Left forelimb (tissue), 1 donor: ENCODE results near the gene VWA5A.
"Not testable (repeated sequence)": the region's sequence is repeated elsewhere in the genome, so short reads cannot be mapped to it uniquely, and the experiment has no call there.

ENCODE experiments used
- DNase-seq: peaks from one replicate; pipeline ENCODE4 v3.0.0-alpha.2; 2018; ENCODE audit warnings: low spot score

VWA5A gene

GRCh38 chr11:124168796-124169195 lies 53.5 kb downstream of the VWA5A start:
- no peak for DNase-seq

GRCh38 chr11:124170315-124170714 lies 55.1 kb downstream of the VWA5A start:
- DNase-seq, result not testable (repeated sequence)

- no peak for DNase-seq
These were observed 55.7 kb downstream of the VWA5A start for GRCh38 chr11:124170801-124171586.

GRCh38 chr11:124172101-124172500 lies 56.9 kb downstream of the VWA5A start:
- no peak for DNase-seq

- no peak for DNase-seq
These were observed 57.3 kb downstream of the VWA5A start for GRCh38 chr11:124172599-124172998.

GRCh38 chr11:124174001-124174583 lies 58.8 kb downstream of the VWA5A start:
- DNase-seq, result no peak

GRCh38 chr11:124176925-124177715 lies 61.9 kb downstream of the VWA5A start:
- no peak for DNase-seq

GRCh38 chr11:124179310-124179709 lies 64.1 kb downstream of the VWA5A start:
- DNase-seq, result no peak

- no peak for DNase-seq
These were observed 67.8 kb downstream of the VWA5A start, which contains the start of gene OR10D3 for GRCh38 chr11:124183068-124183467. Gene OR10D3 (plus strand): TSS chr11:124183345. CDS start chr11:124185270, 1,925 bp downstream.

- no peak for DNase-seq
These were observed 75.3 kb downstream of the VWA5A start for GRCh38 chr11:124190298-124191139.

GRCh38 chr11:124193221-124194010 lies 78.2 kb downstream of the VWA5A start:
- DNase-seq, result no peak

- DNase-seq, result no peak
These were observed 79.3 kb downstream of the VWA5A start for GRCh38 chr11:124194293-124195188.

- no peak for DNase-seq
These were observed 80.0 kb downstream of the VWA5A start for GRCh38 chr11:124195189-124195734.
